HCT116 (cell line): Measurements from ENCODE around the gene GPR26. TPM values are rescaled to one million over a fixed set of nuclear protein-coding genes. Genes with fewer than 3 reads are reported as not detected.

Source experiments
- ATAC-seq: fragments of 200-7000 bp; cut with Tn5 transposase; 2 replicates; pipeline ENCODE4 v1.9.1; 2020; ENCODE audit warnings: mild to moderate bottlenecking, moderate library complexity
- BruUV-seq: library from RNA; stranded (reverse); fragments of 400-500 nt; replicated peaks from 2 replicates; lab custom pipeline; 2021; lab: Mats Ljungman, UMichigan
- CTCF ChIA-PET: fragments of 300-600 bp; sonication (Branson Sonifier 250); formaldehyde crosslinking; loops from one replicate; lab custom pipeline; 2021; ENCODE audit warnings: antibody characterized with exemption; lab: Charles Lee
- POLR2A ChIA-PET: fragments of 300-600, 350-600 bp; sonication (Branson Sonifier 250); formaldehyde crosslinking; loops from one replicate; lab custom pipeline; 2021; ENCODE audit warnings: antibody characterized with exemption; lab: Charles Lee
- RAD21 ChIA-PET, 2 experiments: fragments of 300-600 bp; sonication (Branson Sonifier 250); formaldehyde crosslinking; loops; one replicate each; lab custom pipeline; 2023; ENCODE audit warnings: low total read pairs in 2 of 2; ENCODE audit not compliant: uncharacterized antibody in 2 of 2, unreplicated experiment in 2 of 2, low non-redundant PET in 1 of 2; lab: Charles Lee
- DNase-seq: peaks from one replicate; pipeline ENCODE4 v3.0.0-alpha.2; 2010; ENCODE audit warnings: low read depth, low spot score
- H2AFZ ChIP-seq: fragments of 200-600 bp; shearing (Covaris generic), sonication (generic); 2 replicates; pipeline ENCODE4 v1.6.1; 2017; ENCODE audit warnings: low read depth, mixed run types, mixed read lengths, antibody characterized with exemption, low read length; ENCODE audit not compliant: poor library complexity, severe bottlenecking
- H3K27ac ChIP-seq: 2 replicates; pipeline ENCODE4 v1.5.1; 2012; ENCODE audit warnings: low read depth, low read length
- H3K27me3 ChIP-seq: fragments of 200-600 bp; sonication (generic); 2 replicates; pipeline ENCODE4 v1.6.1; 2016; ENCODE audit warnings: mixed run types, low read length, mixed read lengths; ENCODE audit not compliant: insufficient read depth
- H3K36me3 ChIP-seq, 2 experiments: fragments of 200-500 bp in 1 of 2; fragments of 200-600 bp in 1 of 2; sonication (Bioruptor generic) in 1 of 2; sonication (generic) in 1 of 2; 2 replicates each; pipeline versions ENCODE4 v1.5.1 to v1.6.1; 2014 to 2016; ENCODE audit warnings: low read length in 2 of 2, inconsistent platforms in 1 of 2, mixed read lengths in 1 of 2, mixed run types in 1 of 2; ENCODE audit not compliant: insufficient read depth in 2 of 2, control insufficient read depth in 1 of 2
- H3K4me1 ChIP-seq, 2 experiments: fragments of 200-600 bp in 1 of 2; sonication (generic) in 1 of 2; 2 replicates each; pipeline versions ENCODE4 v1.5.1 to v1.6.1; 2012 to 2017; ENCODE audit warnings: low read length in 2 of 2, inconsistent platforms in 1 of 2, mild to moderate bottlenecking in 1 of 2, mixed read lengths in 1 of 2, mixed run types in 1 of 2, moderate library complexity in 1 of 2; ENCODE audit not compliant: insufficient read depth in 2 of 2, control insufficient read depth in 1 of 2
- H3K4me2 ChIP-seq: fragments of 200-600 bp; sonication (generic); 2 replicates; pipeline ENCODE4 v1.6.1; 2017; ENCODE audit warnings: mixed run types, low read length, mixed read lengths
- H3K4me3 ChIP-seq, 2 experiments: fragments of 200-600 bp in 1 of 2; sonication (generic) in 1 of 2; replicated peaks in 1 of 2; 2 replicates each; pipeline ENCODE4 v1.5.1; 2011 to 2016; ENCODE audit warnings: low read length in 2 of 2, control low read depth in 1 of 2, low read depth in 1 of 2, mild to moderate bottlenecking in 1 of 2, mixed read lengths in 1 of 2, mixed run types in 1 of 2
- H3K79me2 ChIP-seq: fragments of 200-600 bp; sonication (generic); 2 replicates; pipeline ENCODE4 v1.6.1; 2017; ENCODE audit warnings: mild to moderate bottlenecking, mixed run types, low read length, moderate library complexity, mixed read lengths; ENCODE audit not compliant: insufficient read depth
- H3K9ac ChIP-seq: fragments of 200-600 bp; sonication (generic); 2 replicates; pipeline ENCODE4 v1.6.1; 2016; ENCODE audit warnings: low read length, mixed read lengths
- H3K9me2 ChIP-seq: fragments of 200-600 bp; sonication (generic), shearing (Covaris generic); 2 replicates; pipeline ENCODE4 v1.6.1; 2017; ENCODE audit warnings: mixed run types, mild to moderate bottlenecking, moderate library complexity; ENCODE audit not compliant: insufficient read depth
- H3K9me3 ChIP-seq, 2 experiments: fragments of 200-500 bp in 1 of 2; fragments of 200-600 bp in 1 of 2; sonication (Bioruptor generic) in 1 of 2; sonication (generic) in 1 of 2; 2 replicates each; pipeline ENCODE4 v1.6.1; 2014 to 2017; ENCODE audit warnings: low read length in 2 of 2, mixed read lengths in 2 of 2, inconsistent platforms in 1 of 2, low read depth in 1 of 2, mild to moderate bottlenecking in 1 of 2, mixed run types in 1 of 2, moderate library complexity in 1 of 2; ENCODE audit not compliant: control insufficient read depth in 1 of 2, insufficient read depth in 1 of 2
- H4K20me1 ChIP-seq: fragments of 200-600 bp; sonication (generic), shearing (Covaris generic); 2 replicates; pipeline ENCODE4 v1.6.1; 2017; ENCODE audit warnings: mixed run types, mild to moderate bottlenecking, moderate library complexity; ENCODE audit not compliant: insufficient read depth
- ELF1 ChIP-seq: IDR thresholded peaks from 2 replicates; pipeline ENCODE4 v1.6.1; 2012; ENCODE audit warnings: low read depth, borderline replicate concordance
- EZH2phosphoT487 ChIP-seq: fragments of 200-600 bp; IDR thresholded peaks from 2 replicates; pipeline ENCODE4 v1.6.1; 2018; ENCODE audit warnings: antibody characterized with exemption, borderline replicate concordance
- MAX ChIP-seq: IDR thresholded peaks from 2 replicates; pipeline ENCODE4 v1.6.1; 2012
- POLR2AphosphoS5 ChIP-seq: IDR thresholded peaks from 2 replicates; pipeline ENCODE4 v1.6.1; 2011; ENCODE audit warnings: mild to moderate bottlenecking, low read depth, low read length, moderate library complexity
- REST ChIP-seq: IDR thresholded peaks from 2 replicates; pipeline ENCODE4 v1.6.1; 2012; ENCODE audit warnings: low read depth
- SIN3A ChIP-seq: IDR thresholded peaks from 2 replicates; pipeline ENCODE4 v1.6.1; 2012; ENCODE audit warnings: low read depth
- YY1 ChIP-seq: IDR thresholded peaks from 2 replicates; pipeline ENCODE4 v1.6.1; 2011; ENCODE audit warnings: low read length, low read depth, moderate library complexity, mild to moderate bottlenecking; ENCODE audit not compliant: insufficient replicate concordance; ENCODE audit errors: extremely low read depth
- ZBTB33 ChIP-seq: IDR thresholded peaks from 2 replicates; pipeline ENCODE4 v1.6.1; 2011; ENCODE audit warnings: mild to moderate bottlenecking, low read length, moderate library complexity; ENCODE audit not compliant: insufficient replicate concordance; ENCODE audit errors: extremely low read depth
- ZNF274 ChIP-seq: fragments of 200-500 bp; sonication (Bioruptor generic); IDR thresholded peaks from 2 replicates; pipeline ENCODE4 v1.6.1; 2014; ENCODE audit warnings: mild to moderate bottlenecking, low read depth, low read length, inconsistent platforms
- intact Hi-C: fragments of 100-400 bp; cut with micrococcal nuclease; formaldehyde crosslinking; loops from 2 replicates; pipeline ENCODE4 v1.10.0; 2022
- total RNA-seq: library from RNA; stranded (reverse); gene quantifications from one replicate; pipeline ENCODE4 v1.2.1, GENCODE V29; 2021; ENCODE audit not compliant: unreplicated experiment

The GPR26 gene
- total RNA-seq, 1 experiment from 2014 or later = not detected

GRCh38 chr10:123643315-123643714 lies 22.8 kb upstream of the GPR26 start:
- Histone ChIP-seq H3K27me3 (peaks cover 37% of the 10 kb centered on the region), H3K9ac (no peak overlapping the region), H3K9me2 (no peaks in the 10 kb centered on the region), H3K4me2 (no peak overlapping the region), H3K79me2 (no peaks in the 10 kb centered on the region), H3K36me3 (no peaks in the 10 kb centered on the region), H2AFZ (no peak overlapping the region), H4K20me1 (no peaks in the 10 kb centered on the region), H3K9me3 (no peaks in the 10 kb centered on the region), H3K4me3 (no peak overlapping the region), H3K27ac (no peak overlapping the region), H3K4me1 (peaks cover 0 to 8% of the 10 kb centered on the region in 2 experiments; a peak in 2 of 4 replicates)
- no TSS peak for BruUV-seq
- TF ChIP-seq SIN3A = no peak
- no peak for TF ChIP-seq MAX
- TF ChIP-seq POLR2AphosphoS5 = no peak
- TF ChIP-seq ZNF274 = no peak
- TF ChIP-seq EZH2phosphoT487 = no peak
- no peak for TF ChIP-seq ELF1
- no peak for TF ChIP-seq ZBTB33
- TF ChIP-seq REST = no peak
- TF ChIP-seq YY1 = no peak
- DNase-seq (no peak), ATAC-seq (peak; percentile 37; the same call in 1 of the 2 replicates)
- ChIA-PET CTCF (no interaction called here), RAD21 (interaction anchor here in 1 of 2 experiments (0.6 kb wide), 1 partner anchor 223 kb away, joined by 3 read pairs; no protein-coding TSS in a partner anchor), POLR2A (interaction anchor here (0.6 kb wide), 1 partner anchor 11 kb away, joined by 6 read pairs; no protein-coding TSS in a partner anchor)
- intact Hi-C loops = loop anchor here (5.0 to 10.0 kb wide), 2 partner anchors 61 to 321 kb away; no protein-coding TSS in a partner anchor
